Measurements from ENCODE around the gene NENF. TPM values are rescaled to one million over a fixed set of nuclear protein-coding genes. Genes with fewer than 3 reads are reported as not detected.

The NENF gene
- total and polyA plus RNA-seq, 2 donors (not counting 1 experiment from before 2014, with no cell fraction given): 33.3 to 58.1 TPM

DNA sequence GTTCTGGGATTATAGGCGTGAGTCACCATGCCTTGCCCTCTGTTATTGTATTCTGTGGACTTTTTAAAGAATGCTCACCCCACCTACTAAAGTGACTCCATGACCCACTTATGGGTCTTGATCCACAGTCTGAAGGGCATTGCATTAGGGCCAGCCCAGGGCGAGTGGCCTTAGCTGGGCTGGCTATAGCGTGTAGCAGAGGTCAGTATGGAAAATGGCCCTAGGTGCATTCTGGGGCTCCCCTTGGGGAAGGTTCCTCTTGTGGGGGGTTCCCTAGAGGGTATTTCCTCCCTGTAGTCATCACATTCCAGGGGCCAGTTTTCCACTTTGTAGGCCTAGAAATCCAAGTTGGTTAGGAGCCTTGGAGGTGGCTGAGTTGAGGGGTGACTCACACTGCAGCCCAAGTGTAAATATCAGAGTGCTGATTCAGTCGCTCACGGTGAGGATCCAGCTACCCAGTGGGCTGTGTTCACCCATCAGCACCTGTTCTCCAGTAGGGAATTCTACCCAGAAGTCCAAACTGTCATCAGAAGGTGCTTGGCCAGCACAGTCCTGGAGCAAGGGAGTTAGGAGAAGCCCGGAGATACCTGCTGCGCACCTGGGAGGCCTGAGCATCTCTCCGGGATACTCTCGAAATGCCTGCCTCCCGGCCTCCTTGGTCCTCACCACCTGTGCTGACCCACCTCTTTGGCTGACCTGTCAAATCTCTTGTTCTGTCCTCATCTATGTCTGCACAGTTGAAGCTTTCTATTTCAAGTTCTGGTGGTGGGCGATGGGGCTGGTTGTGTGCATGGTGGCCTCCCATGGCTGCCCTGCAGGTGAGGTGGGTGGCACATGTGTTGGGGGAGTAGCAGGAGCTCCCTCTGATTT, 52.2 kb downstream of the NENF start:
- DNase-seq (ENCODE audit: low read depth in 2 of 2): peak; percentile 40 to 91
- Histone ChIP-seq H3K9me3 (ENCODE audit: control insufficient read depth, insufficient read depth, low read depth, low read length) (no peaks in the 10 kb centered on the region), H3K4me3 (replicated peaks in 1 of 4; ENCODE audit: control extremely low read depth in 1 of 4, insufficient read depth in 1 of 4, low read depth in 3 of 4, low read length in 4 of 4) (no peak overlapping the region), H3K36me3 (ENCODE audit: control insufficient read depth, insufficient read depth, low read length) (no peaks in the 10 kb centered on the region), H3K9ac (ENCODE audit: insufficient read depth, low read length) (no peak overlapping the region), H3K79me2 (ENCODE audit: control insufficient read depth, insufficient read depth, low read length) (no peaks in the 10 kb centered on the region), H4K20me1 (ENCODE audit: control insufficient read depth, extremely low read depth, insufficient read depth, low read length) (no peaks in the 10 kb centered on the region), H3K27ac (ENCODE audit: insufficient read depth, low read length) (no peak overlapping the region), H2AFZ (ENCODE audit: low read length) (no peak overlapping the region), H3K27me3 (ENCODE audit: control insufficient read depth, insufficient read depth, low read length) (peaks cover 4% of the 10 kb centered on the region), H3K4me1 (ENCODE audit: control insufficient read depth, extremely low read depth, insufficient read depth, low read length) (peaks cover 2% of the 10 kb centered on the region), H3K4me2 (ENCODE audit: extremely low read depth, insufficient read depth, low read length) (no peak overlapping the region)
- TF ChIP-seq EZH2 (IDR thresholded peaks at IDR 0.05; ENCODE audit: low read length, missing control alignments): no peak
- TF ChIP-seq, protein P1, sequence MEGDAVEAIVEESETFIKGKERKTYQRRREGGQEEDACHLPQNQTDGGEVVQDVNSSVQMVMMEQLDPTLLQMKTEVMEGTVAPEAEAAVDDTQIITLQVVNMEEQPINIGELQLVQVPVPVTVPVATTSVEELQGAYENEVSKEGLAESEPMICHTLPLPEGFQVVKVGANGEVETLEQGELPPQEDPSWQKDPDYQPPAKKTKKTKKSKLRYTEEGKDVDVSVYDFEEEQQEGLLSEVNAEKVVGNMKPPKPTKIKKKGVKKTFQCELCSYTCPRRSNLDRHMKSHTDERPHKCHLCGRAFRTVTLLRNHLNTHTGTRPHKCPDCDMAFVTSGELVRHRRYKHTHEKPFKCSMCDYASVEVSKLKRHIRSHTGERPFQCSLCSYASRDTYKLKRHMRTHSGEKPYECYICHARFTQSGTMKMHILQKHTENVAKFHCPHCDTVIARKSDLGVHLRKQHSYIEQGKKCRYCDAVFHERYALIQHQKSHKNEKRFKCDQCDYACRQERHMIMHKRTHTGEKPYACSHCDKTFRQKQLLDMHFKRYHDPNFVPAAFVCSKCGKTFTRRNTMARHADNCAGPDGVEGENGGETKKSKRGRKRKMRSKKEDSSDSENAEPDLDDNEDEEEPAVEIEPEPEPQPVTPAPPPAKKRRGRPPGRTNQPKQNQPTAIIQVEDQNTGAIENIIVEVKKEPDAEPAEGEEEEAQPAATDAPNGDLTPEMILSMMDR (conservative IDR thresholded peaks at IDR 0.05 in 1 of 2, IDR thresholded peaks at IDR 0.05 in 1 of 2; ENCODE audit: low read depth in 1 of 2, low read length in 2 of 2): no peak

DNA sequence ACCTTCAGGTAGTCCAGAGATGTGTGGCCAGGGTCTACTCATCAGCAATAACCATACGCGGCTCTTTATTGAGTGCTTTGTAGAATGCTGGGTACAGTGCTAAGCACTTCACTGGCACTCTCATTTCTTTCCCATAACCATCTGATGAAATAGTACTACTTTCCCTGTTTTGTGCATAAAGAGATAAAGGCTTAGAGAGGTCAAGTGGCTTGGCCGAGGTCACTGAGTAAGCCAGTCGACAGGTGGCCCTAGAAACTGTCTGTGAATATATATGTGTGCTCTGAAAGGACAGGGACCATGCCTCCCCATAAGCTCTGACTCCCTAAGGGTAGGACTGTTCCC, 52.8 kb downstream of the NENF start:
- H3K4me1 ChIP-seq (ENCODE audit: control insufficient read depth, extremely low read depth, insufficient read depth, low read length): peaks cover 2% of the 10 kb centered on the region
- no peak overlapping the region for H3K27ac ChIP-seq (ENCODE audit: insufficient read depth, low read length)
- H3K27me3 ChIP-seq (ENCODE audit: control insufficient read depth, insufficient read depth, low read length): peaks cover 4% of the 10 kb centered on the region
- H3K79me2 ChIP-seq (ENCODE audit: control insufficient read depth, insufficient read depth, low read length): no peaks in the 10 kb centered on the region
- H3K4me3 ChIP-seq (replicated peaks in 1 of 4; ENCODE audit: control extremely low read depth in 1 of 4, insufficient read depth in 1 of 4, low read depth in 3 of 4, low read length in 4 of 4): no peak overlapping the region
- H3K36me3 ChIP-seq (ENCODE audit: control insufficient read depth, insufficient read depth, low read length): no peaks in the 10 kb centered on the region
- H3K9me3 ChIP-seq (ENCODE audit: control insufficient read depth, insufficient read depth, low read depth, low read length): no peaks in the 10 kb centered on the region
- DNase-seq (ENCODE audit: low read depth in 2 of 2): peak in 1 of 2 donors; percentile 16
- no peak overlapping the region for H3K4me2 ChIP-seq (ENCODE audit: extremely low read depth, insufficient read depth, low read length)
- no peak overlapping the region for H2AFZ ChIP-seq (ENCODE audit: low read length)
- no peak overlapping the region for H3K9ac ChIP-seq (ENCODE audit: insufficient read depth, low read length)
- H4K20me1 ChIP-seq (ENCODE audit: control insufficient read depth, extremely low read depth, insufficient read depth, low read length): no peaks in the 10 kb centered on the region
- TF ChIP-seq, protein P1 (conservative IDR thresholded peaks at IDR 0.05 in 1 of 2, IDR thresholded peaks at IDR 0.05 in 1 of 2; ENCODE audit: low read depth in 1 of 2, low read length in 2 of 2): no peak
- no peak for TF ChIP-seq EZH2 (IDR thresholded peaks at IDR 0.05; ENCODE audit: low read length, missing control alignments)

DNA sequence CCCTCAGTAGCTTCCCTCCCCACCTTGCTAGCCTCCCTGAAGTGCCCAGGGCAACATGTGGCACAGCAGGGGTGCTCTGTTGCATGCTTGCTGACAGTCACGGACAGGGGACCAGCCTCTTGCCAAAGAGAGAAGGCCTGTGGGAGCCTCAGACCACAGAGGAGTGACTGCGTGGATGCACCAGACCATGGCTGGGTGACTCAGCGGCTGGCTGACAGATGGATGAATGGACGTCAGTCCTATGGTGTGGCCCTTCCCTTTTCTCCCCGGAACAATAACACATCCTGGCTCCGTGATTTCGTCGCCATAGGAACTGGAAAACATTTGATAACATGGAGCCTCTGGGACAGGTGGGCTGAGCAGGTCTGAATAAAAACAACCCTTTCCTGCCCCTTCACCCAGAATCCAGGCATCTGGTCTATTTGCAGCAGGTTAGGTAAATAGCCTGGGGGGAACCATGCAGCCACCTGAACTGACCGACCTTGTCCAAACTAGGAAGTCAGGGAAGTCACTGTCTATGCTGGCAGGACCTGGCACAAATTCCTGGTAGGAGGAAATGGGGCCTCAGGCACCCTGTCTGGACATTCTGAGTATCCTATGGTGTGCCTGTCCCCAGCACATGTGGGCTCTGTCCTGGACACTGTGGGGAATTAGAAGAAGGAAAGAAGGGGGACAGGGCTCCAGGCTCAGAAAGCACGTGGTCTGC, 53.3 kb downstream of the NENF start:
- Histone ChIP-seq H4K20me1 (ENCODE audit: control insufficient read depth, extremely low read depth, insufficient read depth, low read length) (no peaks in the 10 kb centered on the region), H2AFZ (ENCODE audit: low read length) (no peak overlapping the region), H3K9me3 (ENCODE audit: control insufficient read depth, insufficient read depth, low read depth, low read length) (no peaks in the 10 kb centered on the region), H3K4me3 (replicated peaks in 1 of 4; ENCODE audit: control extremely low read depth in 1 of 4, insufficient read depth in 1 of 4, low read depth in 3 of 4, low read length in 4 of 4) (no peak overlapping the region), H3K4me2 (ENCODE audit: extremely low read depth, insufficient read depth, low read length) (no peak overlapping the region), H3K27ac (ENCODE audit: insufficient read depth, low read length) (no peak overlapping the region), H3K4me1 (ENCODE audit: control insufficient read depth, extremely low read depth, insufficient read depth, low read length) (peaks cover 2% of the 10 kb centered on the region), H3K36me3 (ENCODE audit: control insufficient read depth, insufficient read depth, low read length) (no peaks in the 10 kb centered on the region), H3K79me2 (ENCODE audit: control insufficient read depth, insufficient read depth, low read length) (no peaks in the 10 kb centered on the region), H3K27me3 (ENCODE audit: control insufficient read depth, insufficient read depth, low read length) (peaks cover 4% of the 10 kb centered on the region), H3K9ac (ENCODE audit: insufficient read depth, low read length) (no peak overlapping the region)
- TF ChIP-seq, protein P1 (conservative IDR thresholded peaks at IDR 0.05 in 1 of 2, IDR thresholded peaks at IDR 0.05 in 1 of 2; ENCODE audit: low read depth in 1 of 2, low read length in 2 of 2): no peak
- TF ChIP-seq EZH2 (IDR thresholded peaks at IDR 0.05; ENCODE audit: low read length, missing control alignments): no peak
- DNase-seq (ENCODE audit: low read depth in 2 of 2): peak; percentile 89 to 97
